KMS-11 (cell line): ENCODE data around the gene PIK3R1.
A peak's percentile ranks its signal among the peaks of the same experiment; 100 is the strongest.

ENCODE experiments used
- H2AFZ ChIP-seq: fragments of 200-600 bp; sonication (generic); 2 replicates; pipeline ENCODE4 v1.6.1; 2016; ENCODE audit warnings: antibody characterized with exemption, mixed run types, low read depth
- H3K27ac ChIP-seq: fragments of 200-600 bp; sonication (generic); 2 replicates; pipeline ENCODE4 v1.6.1; 2016; ENCODE audit warnings: mild to moderate bottlenecking, mixed run types
- H3K27me3 ChIP-seq: fragments of 200-600 bp; sonication (generic); 2 replicates; pipeline ENCODE4 v1.6.1; 2017; ENCODE audit warnings: mild to moderate bottlenecking, low read depth, mixed run types, moderate library complexity; ENCODE audit not compliant: insufficient read depth
- H3K36me3 ChIP-seq: fragments of 200-600 bp; sonication (generic); 2 replicates; pipeline ENCODE4 v1.6.1; 2017; ENCODE audit warnings: mild to moderate bottlenecking, mixed run types; ENCODE audit not compliant: insufficient read depth
- H3K4me1 ChIP-seq: fragments of 200-600 bp; sonication (generic); 2 replicates; pipeline ENCODE4 v1.6.1; 2016; ENCODE audit warnings: mild to moderate bottlenecking, low read depth, mixed run types; ENCODE audit not compliant: poor library complexity, severe bottlenecking
- H3K4me2 ChIP-seq: fragments of 200-600 bp; sonication (generic); 2 replicates; pipeline ENCODE4 v1.7.0; 2016; ENCODE audit warnings: mild to moderate bottlenecking, mixed run types
- H3K4me3 ChIP-seq: fragments of 200-600 bp; sonication (generic); IDR thresholded peaks from 2 replicates; pipeline ENCODE4 v1.6.1; 2017; ENCODE audit warnings: low read depth, low read length, mixed read lengths; ENCODE audit not compliant: insufficient read depth
- H3K79me2 ChIP-seq: fragments of 200-600 bp; sonication (generic); 2 replicates; pipeline ENCODE4 v1.6.1; 2016; ENCODE audit warnings: low read depth, mixed run types; ENCODE audit not compliant: insufficient read depth
- H3K9ac ChIP-seq: fragments of 200-600 bp; sonication (generic); 2 replicates; pipeline ENCODE4 v1.6.1; 2016; ENCODE audit warnings: mild to moderate bottlenecking, mixed run types
- H4K20me1 ChIP-seq: fragments of 200-600 bp; sonication (generic); 2 replicates; pipeline ENCODE4 v1.6.1; 2016; ENCODE audit warnings: mild to moderate bottlenecking, mixed run types; ENCODE audit not compliant: insufficient read depth
- TF ChIP-seq, protein P1 (sequence below): fragments of 200-600 bp; sonication (generic); conservative IDR thresholded peaks from 2 replicates; pipeline ENCODE4 v1.6.1; 2017; ENCODE audit warnings: low read depth, mild to moderate bottlenecking, antibody characterized with exemption, low read length, moderate library complexity, mixed read lengths

PIK3R1 gene

GRCh38 chr5:68246802-68247201 is 31.2 kb downstream of the PIK3R1 start:
- Histone ChIP-seq H3K4me2 (no peak overlapping the region), H4K20me1 (no peaks in the 10 kb centered on the region), H3K9ac (no peak overlapping the region), H3K79me2 (no peaks in the 10 kb centered on the region), H2AFZ (no peak overlapping the region), H3K27me3 (no peaks in the 10 kb centered on the region), H3K36me3 (no peaks in the 10 kb centered on the region), H3K4me1 (no peaks in the 10 kb centered on the region), H3K27ac (no peak overlapping the region), H3K4me3 (no peak overlapping the region)
- TF ChIP-seq, protein P1, sequence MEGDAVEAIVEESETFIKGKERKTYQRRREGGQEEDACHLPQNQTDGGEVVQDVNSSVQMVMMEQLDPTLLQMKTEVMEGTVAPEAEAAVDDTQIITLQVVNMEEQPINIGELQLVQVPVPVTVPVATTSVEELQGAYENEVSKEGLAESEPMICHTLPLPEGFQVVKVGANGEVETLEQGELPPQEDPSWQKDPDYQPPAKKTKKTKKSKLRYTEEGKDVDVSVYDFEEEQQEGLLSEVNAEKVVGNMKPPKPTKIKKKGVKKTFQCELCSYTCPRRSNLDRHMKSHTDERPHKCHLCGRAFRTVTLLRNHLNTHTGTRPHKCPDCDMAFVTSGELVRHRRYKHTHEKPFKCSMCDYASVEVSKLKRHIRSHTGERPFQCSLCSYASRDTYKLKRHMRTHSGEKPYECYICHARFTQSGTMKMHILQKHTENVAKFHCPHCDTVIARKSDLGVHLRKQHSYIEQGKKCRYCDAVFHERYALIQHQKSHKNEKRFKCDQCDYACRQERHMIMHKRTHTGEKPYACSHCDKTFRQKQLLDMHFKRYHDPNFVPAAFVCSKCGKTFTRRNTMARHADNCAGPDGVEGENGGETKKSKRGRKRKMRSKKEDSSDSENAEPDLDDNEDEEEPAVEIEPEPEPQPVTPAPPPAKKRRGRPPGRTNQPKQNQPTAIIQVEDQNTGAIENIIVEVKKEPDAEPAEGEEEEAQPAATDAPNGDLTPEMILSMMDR: peak; percentile 29; the same call in 1 of the 2 replicates

DNA sequence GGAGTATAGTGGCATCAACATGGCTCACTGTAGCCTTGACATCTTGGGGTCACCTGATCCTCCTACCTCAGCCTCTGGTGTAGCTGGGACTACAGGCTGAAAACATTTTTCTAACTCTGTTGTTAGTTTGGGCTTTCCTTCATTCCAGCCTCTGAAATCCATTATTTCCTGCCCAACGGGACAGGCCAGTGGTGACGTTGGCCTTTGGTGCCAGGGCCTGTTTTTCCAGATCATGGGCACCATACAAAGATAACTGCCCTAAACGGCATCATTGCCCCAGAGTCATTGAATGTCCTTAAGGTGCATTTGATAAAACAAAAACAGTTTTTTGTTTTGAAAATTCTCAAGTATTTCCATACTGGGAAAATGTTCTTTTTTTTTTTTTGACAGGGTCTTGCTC is 32.1 kb downstream of the PIK3R1 start:
- Histone ChIP-seq H3K27me3 (no peaks in the 10 kb centered on the region), H3K9ac (no peak overlapping the region), H3K4me3 (no peak overlapping the region), H3K4me2 (no peak overlapping the region), H3K27ac (no peak overlapping the region), H3K4me1 (peaks cover 3% of the 10 kb centered on the region), H4K20me1 (no peaks in the 10 kb centered on the region), H3K36me3 (no peaks in the 10 kb centered on the region), H3K79me2 (no peaks in the 10 kb centered on the region), H2AFZ (no peak overlapping the region)
- TF ChIP-seq, protein P1: no peak

DNA sequence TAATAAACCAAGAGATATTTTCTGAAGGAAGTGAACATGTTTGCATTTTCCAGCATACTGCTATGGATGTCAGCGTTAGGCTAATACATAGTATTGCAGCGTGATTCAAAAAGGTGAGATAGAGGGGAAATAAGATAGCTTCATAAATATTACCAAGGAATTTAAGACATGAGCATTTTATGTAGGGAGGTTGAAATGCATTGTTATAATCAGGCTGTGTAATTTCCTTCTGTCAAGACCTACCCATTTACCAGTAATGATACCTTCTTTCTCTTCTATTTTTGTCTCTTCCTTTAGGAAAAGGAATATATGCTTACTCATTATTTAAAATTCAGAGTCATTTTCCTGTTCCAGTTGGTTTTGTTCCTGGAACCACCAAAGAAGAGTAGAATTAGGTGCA is 33.3 kb downstream of the PIK3R1 start:
- no peak overlapping the region for H3K4me2 ChIP-seq
- no peaks in the 10 kb centered on the region for H3K79me2 ChIP-seq
- peaks cover 3% of the 10 kb centered on the region for H3K4me1 ChIP-seq
- H3K4me3 ChIP-seq: no peak overlapping the region
- no peak overlapping the region for H3K9ac ChIP-seq
- H2AFZ ChIP-seq: no peak overlapping the region
- H3K27me3 ChIP-seq: no peaks in the 10 kb centered on the region
- TF ChIP-seq, protein P1: no peak
- no peaks in the 10 kb centered on the region for H4K20me1 ChIP-seq
- H3K27ac ChIP-seq: no peak overlapping the region
- H3K36me3 ChIP-seq: no peaks in the 10 kb centered on the region

- no peak overlapping the region for H3K9ac ChIP-seq
- no peak overlapping the region for H3K4me2 ChIP-seq
- no peaks in the 10 kb centered on the region for H3K36me3 ChIP-seq
- no peak overlapping the region for H3K4me3 ChIP-seq
- H3K79me2 ChIP-seq: no peaks in the 10 kb centered on the region
- H4K20me1 ChIP-seq: no peaks in the 10 kb centered on the region
- TF ChIP-seq, protein P1: no peak
- H3K27ac ChIP-seq: no peak overlapping the region
- H3K4me1 ChIP-seq: peaks cover 8% of the 10 kb centered on the region
- no peak overlapping the region for H2AFZ ChIP-seq
- no peaks in the 10 kb centered on the region for H3K27me3 ChIP-seq
Measured at GRCh38 chr5:68249520-68249919, 34.0 kb downstream of the PIK3R1 start.
